22Rv1 (cell line): Measurements from ENCODE around the gene USP53.
"Not testable (repeated sequence)": the region's sequence is repeated elsewhere in the genome, so short reads cannot be mapped to it uniquely, and the experiment has no call there.

Experiments
- H3K27ac ChIP-seq: fragments of 450-650 bp; 2 replicates; pipeline ENCODE4 v1.5.1; 2017
- ZFX ChIP-seq: fragments of 450-650 bp; IDR thresholded peaks from 2 replicates; pipeline ENCODE4 v1.6.1; 2017; ENCODE audit warnings: antibody characterized with exemption, borderline replicate concordance
- TF ChIP-seq, protein P1 (sequence below): fragments of 450-650 bp; IDR thresholded peaks from 2 replicates; pipeline ENCODE4 v1.5.1; 2017; ENCODE audit warnings: mild to moderate bottlenecking

Gene USP53

DNA sequence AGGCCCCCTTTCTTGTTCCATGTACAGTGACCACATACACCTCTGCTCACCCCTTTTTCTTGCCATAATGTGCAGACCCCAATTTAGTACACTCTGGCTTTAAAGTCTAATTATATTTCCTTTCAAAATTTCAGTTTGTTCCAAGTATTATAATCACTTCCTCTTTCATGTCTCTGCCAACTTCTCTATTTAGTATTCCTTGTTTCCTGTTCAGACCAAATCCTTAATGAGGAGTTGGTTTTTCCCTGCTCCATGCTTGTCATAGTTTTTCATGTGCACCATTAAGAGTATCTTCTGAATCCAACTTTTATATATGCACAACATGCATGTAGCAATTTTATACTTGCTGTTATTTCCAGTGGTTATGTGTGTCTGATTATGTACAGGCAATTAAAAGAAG is 32.3 kb downstream of the USP53 start:
- H3K27ac ChIP-seq: no peak overlapping the region
- TF ChIP-seq, protein P1, sequence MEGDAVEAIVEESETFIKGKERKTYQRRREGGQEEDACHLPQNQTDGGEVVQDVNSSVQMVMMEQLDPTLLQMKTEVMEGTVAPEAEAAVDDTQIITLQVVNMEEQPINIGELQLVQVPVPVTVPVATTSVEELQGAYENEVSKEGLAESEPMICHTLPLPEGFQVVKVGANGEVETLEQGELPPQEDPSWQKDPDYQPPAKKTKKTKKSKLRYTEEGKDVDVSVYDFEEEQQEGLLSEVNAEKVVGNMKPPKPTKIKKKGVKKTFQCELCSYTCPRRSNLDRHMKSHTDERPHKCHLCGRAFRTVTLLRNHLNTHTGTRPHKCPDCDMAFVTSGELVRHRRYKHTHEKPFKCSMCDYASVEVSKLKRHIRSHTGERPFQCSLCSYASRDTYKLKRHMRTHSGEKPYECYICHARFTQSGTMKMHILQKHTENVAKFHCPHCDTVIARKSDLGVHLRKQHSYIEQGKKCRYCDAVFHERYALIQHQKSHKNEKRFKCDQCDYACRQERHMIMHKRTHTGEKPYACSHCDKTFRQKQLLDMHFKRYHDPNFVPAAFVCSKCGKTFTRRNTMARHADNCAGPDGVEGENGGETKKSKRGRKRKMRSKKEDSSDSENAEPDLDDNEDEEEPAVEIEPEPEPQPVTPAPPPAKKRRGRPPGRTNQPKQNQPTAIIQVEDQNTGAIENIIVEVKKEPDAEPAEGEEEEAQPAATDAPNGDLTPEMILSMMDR: no peak
- TF ChIP-seq ZFX: no peak

DNA sequence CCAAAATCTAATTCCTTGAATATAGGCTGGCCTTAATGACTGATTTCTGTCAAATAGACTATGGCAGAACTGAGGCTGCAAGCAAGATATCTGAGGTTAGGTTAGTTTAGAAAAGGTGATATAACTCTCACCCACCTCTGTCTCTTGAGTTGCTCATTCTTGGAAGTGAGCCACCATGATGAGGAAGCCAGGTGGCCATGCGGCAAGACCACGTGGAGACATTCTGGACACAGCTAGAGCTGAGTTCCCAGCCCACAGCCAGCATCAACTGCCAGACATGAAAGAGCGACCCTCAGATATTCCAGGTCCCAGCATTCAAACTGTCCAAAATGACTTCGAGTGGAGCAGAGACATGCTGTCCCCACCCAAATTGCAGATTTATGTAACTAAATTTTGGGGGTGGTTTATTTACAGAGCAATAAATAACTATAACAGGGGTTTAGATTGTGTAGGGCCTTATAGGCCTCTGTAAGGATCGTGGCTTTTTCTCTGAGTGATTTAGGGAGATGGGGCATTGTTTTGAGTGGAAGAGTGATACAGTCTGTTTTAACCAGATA is 33.7 kb downstream of the USP53 start:
- H3K27ac ChIP-seq: no peak overlapping the region
- TF ChIP-seq, protein P1: no peak
- no peak for TF ChIP-seq ZFX

DNA sequence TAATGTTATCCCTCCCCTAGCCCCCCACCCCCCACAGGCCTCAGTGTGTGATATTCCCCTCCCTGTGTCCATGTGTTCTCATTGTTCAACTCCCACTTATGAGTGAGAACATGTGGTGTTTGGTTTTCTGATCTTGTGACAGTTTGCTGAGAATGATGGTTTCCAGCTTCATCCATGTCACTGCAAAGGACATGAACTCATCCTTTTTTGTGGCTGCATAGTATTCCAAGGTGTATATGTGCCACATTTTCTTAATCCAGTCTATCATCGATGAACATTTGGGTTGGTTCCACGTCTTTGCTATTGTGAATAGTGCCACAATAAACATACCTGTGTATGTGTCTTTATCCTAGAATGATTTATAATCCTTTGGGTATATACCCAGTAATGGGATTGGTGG is 38.5 kb downstream of the USP53 start:
- H3K27ac ChIP-seq: not testable (repeated sequence)

DNA sequence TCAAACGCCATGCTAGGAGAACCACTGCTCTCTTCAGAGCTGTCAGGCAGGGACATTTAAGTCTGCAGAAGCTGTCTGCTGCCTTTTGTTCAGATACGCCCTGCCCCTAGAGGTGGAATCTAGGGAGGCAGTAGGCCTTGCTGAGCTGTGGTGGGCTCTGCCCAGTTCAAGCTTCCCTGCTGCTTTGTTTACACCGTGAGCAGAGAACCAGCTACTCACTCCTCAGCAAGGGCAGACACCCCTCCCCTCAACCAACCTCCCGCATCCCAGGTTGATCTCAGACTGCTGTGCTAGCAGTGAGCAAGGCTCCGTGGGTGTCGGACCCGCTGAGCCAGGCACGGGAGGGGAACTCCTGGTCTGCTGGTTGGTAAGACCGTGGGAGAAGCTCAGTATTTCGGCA is 42.7 kb downstream of the USP53 start:
- H3K27ac ChIP-seq: not testable (repeated sequence)

DNA sequence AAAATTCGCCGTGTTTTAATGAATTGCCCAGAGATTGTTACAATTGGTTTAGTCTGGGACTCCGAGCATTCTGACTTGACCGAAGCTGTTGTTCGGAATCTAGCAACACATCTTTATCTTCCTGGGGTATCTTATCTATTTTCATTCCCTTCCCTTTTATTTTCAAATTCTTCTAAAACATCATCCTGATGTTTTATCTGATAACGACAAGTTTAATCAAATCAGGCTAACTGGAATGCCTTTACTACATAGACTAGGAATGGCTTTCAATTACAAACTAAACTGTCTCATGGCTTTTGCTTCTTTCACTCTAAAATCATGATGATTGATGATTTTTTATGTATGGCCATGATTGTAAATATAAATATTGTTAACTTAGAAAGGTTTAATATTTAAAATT is 48.0 kb downstream of the USP53 start:
- H3K27ac ChIP-seq: no peak overlapping the region
- TF ChIP-seq ZFX: no peak
- TF ChIP-seq, protein P1: no peak

DNA sequence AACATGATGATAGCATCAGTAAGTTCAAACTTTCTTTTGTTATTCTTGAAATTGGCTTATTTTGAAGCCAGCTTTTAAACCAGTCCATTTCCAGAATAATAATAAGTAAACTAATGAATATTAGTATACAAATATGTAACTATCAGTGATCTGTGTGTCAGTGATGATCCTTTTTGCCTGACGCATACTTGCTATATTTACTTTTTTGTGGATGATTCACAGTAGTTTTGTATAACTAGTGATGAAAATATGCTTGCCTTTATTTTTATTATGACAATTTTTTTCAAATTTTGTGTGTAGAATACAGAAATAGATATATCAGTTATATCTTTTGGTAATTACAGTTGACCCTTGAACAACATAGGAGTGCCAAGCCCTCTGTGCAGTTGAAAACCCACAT is 49.5 kb downstream of the USP53 start:
- H3K27ac ChIP-seq: no peak overlapping the region
- no peak for TF ChIP-seq ZFX
- TF ChIP-seq, protein P1: no peak

DNA sequence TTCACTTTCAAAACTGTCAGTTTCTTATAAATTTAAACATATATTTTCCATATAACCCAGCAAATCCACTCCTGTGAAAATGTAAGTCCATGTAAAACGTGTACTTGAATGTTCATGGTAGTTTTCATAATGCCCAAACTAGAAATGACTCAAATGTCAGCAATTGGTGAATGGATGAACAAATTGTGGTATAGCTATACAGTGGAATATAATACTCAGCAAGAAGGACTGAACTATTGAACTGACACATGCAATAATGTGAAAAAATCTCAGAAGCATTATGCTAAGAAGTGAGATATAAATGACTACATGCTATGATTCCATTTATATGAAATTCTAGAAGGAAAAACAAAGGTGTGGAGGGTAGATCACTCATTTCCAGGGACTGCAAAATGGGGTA is 52.2 kb downstream of the USP53 start:
- no peak overlapping the region for H3K27ac ChIP-seq
- no peak for TF ChIP-seq ZFX
- TF ChIP-seq, protein P1: no peak

DNA sequence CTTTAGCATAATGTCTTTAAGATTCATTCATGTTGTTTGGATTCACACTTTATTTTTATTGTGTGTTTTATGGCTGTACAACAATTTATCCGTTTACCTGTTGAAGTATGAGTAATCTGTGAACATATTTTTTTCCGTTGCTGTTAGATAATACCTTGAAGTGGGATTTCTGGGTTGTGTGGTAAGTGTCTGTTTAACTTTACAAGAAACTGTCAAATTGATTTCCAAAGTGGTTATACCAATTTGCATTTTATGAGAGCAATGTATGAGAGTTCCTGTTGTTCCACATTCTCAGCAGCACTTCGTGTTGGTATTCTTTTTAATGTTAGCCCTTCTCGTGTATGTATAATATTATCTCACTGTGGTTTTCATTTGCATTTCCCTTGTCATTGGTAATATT is 53.6 kb downstream of the USP53 start:
- no peak for TF ChIP-seq ZFX
- TF ChIP-seq, protein P1: no peak
- H3K27ac ChIP-seq: no peak overlapping the region
